KMS-11 (cell line): ENCODE data around the gene LAP3.

Experiments used
- H2AFZ ChIP-seq: fragments of 200-600 bp; sonication (generic); 2 replicates; pipeline ENCODE4 v1.6.1; 2016; ENCODE audit warnings: antibody characterized with exemption, mixed run types, low read depth
- H3K27ac ChIP-seq: fragments of 200-600 bp; sonication (generic); 2 replicates; pipeline ENCODE4 v1.6.1; 2016; ENCODE audit warnings: mild to moderate bottlenecking, mixed run types
- H3K27me3 ChIP-seq: fragments of 200-600 bp; sonication (generic); 2 replicates; pipeline ENCODE4 v1.6.1; 2017; ENCODE audit warnings: mild to moderate bottlenecking, low read depth, mixed run types, moderate library complexity; ENCODE audit not compliant: insufficient read depth
- H3K36me3 ChIP-seq: fragments of 200-600 bp; sonication (generic); 2 replicates; pipeline ENCODE4 v1.6.1; 2017; ENCODE audit warnings: mild to moderate bottlenecking, mixed run types; ENCODE audit not compliant: insufficient read depth
- H3K4me1 ChIP-seq: fragments of 200-600 bp; sonication (generic); 2 replicates; pipeline ENCODE4 v1.6.1; 2016; ENCODE audit warnings: mild to moderate bottlenecking, low read depth, mixed run types; ENCODE audit not compliant: poor library complexity, severe bottlenecking
- H3K4me2 ChIP-seq: fragments of 200-600 bp; sonication (generic); 2 replicates; pipeline ENCODE4 v1.7.0; 2016; ENCODE audit warnings: mild to moderate bottlenecking, mixed run types
- H3K4me3 ChIP-seq: fragments of 200-600 bp; sonication (generic); IDR thresholded peaks from 2 replicates; pipeline ENCODE4 v1.6.1; 2017; ENCODE audit warnings: low read depth, low read length, mixed read lengths; ENCODE audit not compliant: insufficient read depth
- H3K79me2 ChIP-seq: fragments of 200-600 bp; sonication (generic); 2 replicates; pipeline ENCODE4 v1.6.1; 2016; ENCODE audit warnings: low read depth, mixed run types; ENCODE audit not compliant: insufficient read depth
- H3K9ac ChIP-seq: fragments of 200-600 bp; sonication (generic); 2 replicates; pipeline ENCODE4 v1.6.1; 2016; ENCODE audit warnings: mild to moderate bottlenecking, mixed run types
- H4K20me1 ChIP-seq: fragments of 200-600 bp; sonication (generic); 2 replicates; pipeline ENCODE4 v1.6.1; 2016; ENCODE audit warnings: mild to moderate bottlenecking, mixed run types; ENCODE audit not compliant: insufficient read depth
- TF ChIP-seq, protein P1 (sequence below): fragments of 200-600 bp; sonication (generic); conservative IDR thresholded peaks from 2 replicates; pipeline ENCODE4 v1.6.1; 2017; ENCODE audit warnings: low read depth, mild to moderate bottlenecking, antibody characterized with exemption, low read length, moderate library complexity, mixed read lengths

Gene LAP3

DNA sequence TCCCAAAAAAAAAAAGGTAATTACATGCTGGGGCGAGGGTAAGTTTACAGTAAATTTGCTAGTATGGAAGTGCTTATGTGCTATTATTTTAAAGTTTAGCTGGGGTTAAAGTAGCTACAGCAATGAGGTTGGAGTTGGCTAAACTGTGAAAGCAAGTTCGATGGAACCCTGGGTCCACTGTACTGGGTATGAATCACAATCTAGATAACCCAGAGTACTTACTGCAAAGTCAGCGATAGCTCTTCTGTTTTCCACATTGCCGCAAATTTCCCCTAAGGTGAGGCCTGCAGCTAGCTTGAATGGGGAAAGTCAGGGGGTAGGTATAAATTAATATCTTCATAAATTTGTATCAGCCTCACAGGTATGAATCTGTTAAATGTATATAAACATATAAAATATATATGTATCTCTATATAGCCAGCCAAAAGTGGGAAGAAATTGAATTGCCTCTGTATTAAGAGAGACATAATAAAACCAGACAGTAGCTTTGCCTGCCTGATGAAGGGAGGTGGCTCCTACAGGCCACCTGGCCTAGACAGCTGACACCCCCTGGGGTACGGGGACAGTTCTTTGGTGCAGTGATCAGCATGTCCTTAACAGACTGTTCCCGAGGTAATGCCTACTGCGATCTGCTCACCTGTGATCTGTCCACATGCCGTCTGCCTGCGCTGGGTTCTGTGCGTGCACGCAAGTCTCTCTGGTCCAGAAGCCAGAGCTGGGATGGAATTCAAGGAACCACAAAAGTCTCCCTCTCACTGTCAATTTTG is 31.4 kb upstream of the LAP3 start:
- no peak overlapping the region for H3K9ac ChIP-seq
- H3K27ac ChIP-seq, result no peak overlapping the region
- H3K4me1 ChIP-seq, result peaks cover 10% of the 10 kb centered on the region

DNA sequence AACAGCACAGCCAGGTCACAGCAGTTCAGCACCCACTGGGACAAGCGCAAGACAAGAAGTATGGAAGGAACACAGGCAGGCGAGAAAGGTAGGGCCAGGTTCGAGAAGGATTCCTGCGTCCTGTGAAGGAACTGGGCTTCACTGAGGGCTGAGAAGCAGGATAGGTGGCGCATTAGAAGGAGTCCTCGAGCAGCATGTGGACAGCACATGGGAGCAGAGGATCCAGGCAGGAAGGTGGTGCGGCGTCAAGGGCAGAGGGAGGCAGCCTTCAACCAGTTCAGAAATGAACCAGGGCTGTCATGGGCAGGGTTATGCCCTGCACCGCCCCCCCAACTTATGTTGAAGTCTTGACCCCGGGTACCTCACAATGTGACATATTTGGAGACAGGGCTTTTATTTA is 30.8 kb upstream of the LAP3 start:
- no peak overlapping the region for H3K27ac ChIP-seq

More for the DNA sequence above, 31.4 kb upstream of the LAP3 start:
- no peaks in the 10 kb centered on the region for H4K20me1 ChIP-seq
- no peaks in the 10 kb centered on the region for H3K79me2 ChIP-seq
- H3K36me3 ChIP-seq, result no peaks in the 10 kb centered on the region
- no peak overlapping the region for H3K4me3 ChIP-seq
- no peak overlapping the region for H2AFZ ChIP-seq
- TF ChIP-seq, protein P1, sequence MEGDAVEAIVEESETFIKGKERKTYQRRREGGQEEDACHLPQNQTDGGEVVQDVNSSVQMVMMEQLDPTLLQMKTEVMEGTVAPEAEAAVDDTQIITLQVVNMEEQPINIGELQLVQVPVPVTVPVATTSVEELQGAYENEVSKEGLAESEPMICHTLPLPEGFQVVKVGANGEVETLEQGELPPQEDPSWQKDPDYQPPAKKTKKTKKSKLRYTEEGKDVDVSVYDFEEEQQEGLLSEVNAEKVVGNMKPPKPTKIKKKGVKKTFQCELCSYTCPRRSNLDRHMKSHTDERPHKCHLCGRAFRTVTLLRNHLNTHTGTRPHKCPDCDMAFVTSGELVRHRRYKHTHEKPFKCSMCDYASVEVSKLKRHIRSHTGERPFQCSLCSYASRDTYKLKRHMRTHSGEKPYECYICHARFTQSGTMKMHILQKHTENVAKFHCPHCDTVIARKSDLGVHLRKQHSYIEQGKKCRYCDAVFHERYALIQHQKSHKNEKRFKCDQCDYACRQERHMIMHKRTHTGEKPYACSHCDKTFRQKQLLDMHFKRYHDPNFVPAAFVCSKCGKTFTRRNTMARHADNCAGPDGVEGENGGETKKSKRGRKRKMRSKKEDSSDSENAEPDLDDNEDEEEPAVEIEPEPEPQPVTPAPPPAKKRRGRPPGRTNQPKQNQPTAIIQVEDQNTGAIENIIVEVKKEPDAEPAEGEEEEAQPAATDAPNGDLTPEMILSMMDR, result no peak
- H3K27me3 ChIP-seq, result no peaks in the 10 kb centered on the region
- H3K4me2 ChIP-seq, result no peak overlapping the region

DNA sequence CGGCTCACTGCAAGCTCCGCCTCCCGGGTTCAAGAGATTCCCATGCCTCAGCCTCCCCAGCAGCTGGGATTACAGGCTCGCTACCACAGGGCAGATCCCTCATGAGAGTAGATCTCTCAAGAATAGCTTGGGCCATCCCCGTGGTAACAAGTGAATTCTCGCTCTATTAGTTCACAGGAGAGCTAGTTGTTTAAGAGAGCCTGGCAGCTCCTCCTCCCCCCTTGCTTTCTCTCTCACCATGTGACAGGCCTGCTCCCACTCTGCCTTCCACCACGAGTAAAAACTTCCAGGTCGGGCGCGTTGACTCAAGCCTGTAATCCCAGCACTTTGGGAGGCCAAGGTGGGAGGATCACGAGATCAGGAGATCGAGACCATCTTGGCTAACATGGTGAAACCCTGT is 30.3 kb upstream of the LAP3 start:
- Histone ChIP-seq H3K4me1 (peaks cover 21% of the 10 kb centered on the region), H3K4me3 (no peak overlapping the region), H3K36me3 (no peaks in the 10 kb centered on the region), H4K20me1 (no peaks in the 10 kb centered on the region), H3K9ac (no peak overlapping the region), H3K4me2 (no peak overlapping the region), H3K79me2 (no peaks in the 10 kb centered on the region), H3K27ac (no peak overlapping the region), H3K27me3 (no peaks in the 10 kb centered on the region), H2AFZ (no peak overlapping the region)
- TF ChIP-seq, protein P1, result no peak

More for the DNA sequence above, 30.8 kb upstream of the LAP3 start:
- no peaks in the 10 kb centered on the region for H4K20me1 ChIP-seq
- no peak overlapping the region for H3K4me2 ChIP-seq
- H3K36me3 ChIP-seq, result no peaks in the 10 kb centered on the region
- peaks cover 16% of the 10 kb centered on the region for H3K4me1 ChIP-seq
- H3K27me3 ChIP-seq, result no peaks in the 10 kb centered on the region
- no peak overlapping the region for H2AFZ ChIP-seq
- H3K9ac ChIP-seq, result no peak overlapping the region
- H3K79me2 ChIP-seq, result no peaks in the 10 kb centered on the region
- no peak overlapping the region for H3K4me3 ChIP-seq
- TF ChIP-seq, protein P1, result no peak

DNA sequence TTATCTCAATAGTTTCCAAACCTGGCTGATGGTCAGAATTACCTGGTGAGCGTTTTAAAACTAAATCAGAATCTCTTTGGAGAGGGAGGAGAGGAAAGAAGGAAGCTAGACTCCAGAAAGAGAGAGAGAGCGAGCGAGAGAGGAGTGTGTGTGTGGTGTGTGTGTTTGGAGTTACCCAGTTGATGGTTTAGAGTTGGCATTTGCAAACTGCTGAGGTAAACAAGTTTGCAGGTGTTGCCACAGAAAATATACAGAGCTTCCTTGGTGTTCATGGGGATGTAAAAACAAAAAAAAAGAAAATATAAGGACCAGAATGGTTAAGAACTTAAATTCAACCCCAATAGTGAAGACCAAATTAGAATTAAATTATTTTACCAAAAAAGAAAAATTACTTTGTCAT is 26.4 kb upstream of the LAP3 start:
- Histone ChIP-seq H3K36me3 (no peaks in the 10 kb centered on the region), H3K27ac (no peak overlapping the region), H3K4me3 (no peak overlapping the region), H3K4me1 (peaks cover 42% of the 10 kb centered on the region), H2AFZ (no peak overlapping the region; the same call in 1 of the 2 replicates), H4K20me1 (no peaks in the 10 kb centered on the region), H3K79me2 (no peaks in the 10 kb centered on the region), H3K4me2 (peak overlapping the region; percentile 36), H3K9ac (no peak overlapping the region), H3K27me3 (no peaks in the 10 kb centered on the region)
- TF ChIP-seq, protein P1, result no peak
